AG04449 (cell line): ENCODE data around the gene GABRG2.

Experiments
- CTCF ChIA-PET: fragments of 350-600 bp; formaldehyde crosslinking; extraction: SDS; loops from one replicate; lab custom pipeline; 2021; ENCODE audit warnings: antibody characterized with exemption; lab: Yijun Ruan, JAX
- POLR2A ChIA-PET: fragments of 400-600, 350-600 bp; formaldehyde crosslinking; extraction: SDS; loops from one replicate; lab custom pipeline; 2020; ENCODE audit warnings: antibody characterized with exemption, inconsistent platforms; lab: Yijun Ruan, JAX
- DNase-seq: peaks from one replicate; pipeline ENCODE4 v3.0.0-alpha.2; 2010; ENCODE audit warnings: low read depth, low spot score
- H3K4me3 ChIP-seq: 2 replicates; pipeline ENCODE4 v1.5.1; 2011; ENCODE audit warnings: low read depth, mild to moderate bottlenecking, control low read depth, low read length
- CTCF ChIP-seq: IDR thresholded peaks from one replicate; pipeline ENCODE4 v1.5.1; 2011; ENCODE audit warnings: mild to moderate bottlenecking, moderate library complexity, low read length, control low read depth, inconsistent platforms; ENCODE audit not compliant: insufficient read depth; ENCODE audit errors: missing control alignments

The GABRG2 gene

DNA sequence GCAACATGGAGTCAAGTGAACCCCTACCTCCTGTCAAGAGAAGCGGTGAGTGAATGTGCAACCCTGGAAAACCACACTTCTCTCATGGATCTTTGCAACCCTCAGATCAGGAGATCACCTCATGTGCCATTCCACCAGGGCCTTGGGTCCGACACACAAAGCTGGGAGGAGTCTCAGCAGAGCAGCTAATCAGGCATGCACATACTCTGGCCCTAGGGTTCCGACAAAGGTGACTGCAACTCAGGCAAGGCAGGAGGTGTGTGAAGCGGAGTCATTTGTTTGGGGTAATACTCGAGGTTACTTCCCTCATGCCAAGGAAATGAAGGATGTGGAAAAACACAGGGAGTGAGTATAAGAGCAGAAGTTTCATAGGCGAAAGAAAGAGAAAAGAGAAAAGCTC, 96.1 kb downstream of the GABRG2 start:
- DNase-seq, result no peak
- ChIA-PET CTCF (no interaction called here), POLR2A (no interaction called here)
- H3K4me3 ChIP-seq, result no peak overlapping the region
- TF ChIP-seq CTCF, result no peak

DNA sequence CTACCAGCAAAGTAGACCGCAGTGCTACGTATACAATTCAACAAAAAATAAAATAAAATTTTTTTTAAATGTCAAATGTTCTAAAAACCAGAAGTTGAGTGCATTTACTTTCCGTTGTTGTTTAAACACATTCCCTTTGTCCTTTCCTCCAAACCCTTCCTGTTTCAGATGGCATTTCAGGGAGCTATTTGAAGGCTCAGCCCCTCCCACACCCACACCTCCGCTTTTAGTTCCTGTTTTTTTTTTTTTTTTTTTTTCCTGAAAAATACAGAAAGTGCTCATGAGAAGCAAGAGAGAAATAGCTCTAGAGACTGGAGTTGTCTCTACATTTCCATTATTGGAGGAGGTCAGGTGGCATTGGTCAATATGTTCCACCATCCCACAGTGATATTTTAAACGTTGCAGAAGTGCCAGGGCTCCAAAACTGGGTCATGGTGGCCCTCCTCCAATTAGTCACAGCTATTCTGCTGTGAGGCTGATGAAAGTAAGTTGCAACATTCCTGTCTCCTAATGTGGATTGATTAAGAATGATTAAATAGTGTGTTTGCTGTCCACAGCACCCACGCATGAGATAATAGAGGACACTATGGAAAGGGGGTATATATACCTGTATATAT, 106.9 kb downstream of the GABRG2 start:
- POLR2A ChIA-PET, result no interaction called here
- no peak for TF ChIP-seq CTCF
- CTCF ChIA-PET, result no interaction called here
- H3K4me3 ChIP-seq, result no peak overlapping the region
- DNase-seq, result no peak

- H3K4me3 ChIP-seq, result no peak overlapping the region
- DNase-seq, result no peak
- ChIA-PET POLR2A (no interaction called here), CTCF (no interaction called here)
- no peak for TF ChIP-seq CTCF
Observed at GRCh38 chr5:162187371-162187770, 119.8 kb downstream of the GABRG2 start.

- H3K4me3 ChIP-seq, result no peak overlapping the region
- no peak for DNase-seq
- no peak for TF ChIP-seq CTCF
- POLR2A ChIA-PET, result no interaction called here
- CTCF ChIA-PET, result no interaction called here
Observed at GRCh38 chr5:162189719-162190118, 122.1 kb downstream of the GABRG2 start.

GRCh38 chr5:162193012-162193411, 125.4 kb downstream of the GABRG2 start:
- ChIA-PET CTCF (no interaction called here), POLR2A (no interaction called here)
- DNase-seq, result no peak
- no peak for TF ChIP-seq CTCF
- H3K4me3 ChIP-seq, result no peak overlapping the region

DNA sequence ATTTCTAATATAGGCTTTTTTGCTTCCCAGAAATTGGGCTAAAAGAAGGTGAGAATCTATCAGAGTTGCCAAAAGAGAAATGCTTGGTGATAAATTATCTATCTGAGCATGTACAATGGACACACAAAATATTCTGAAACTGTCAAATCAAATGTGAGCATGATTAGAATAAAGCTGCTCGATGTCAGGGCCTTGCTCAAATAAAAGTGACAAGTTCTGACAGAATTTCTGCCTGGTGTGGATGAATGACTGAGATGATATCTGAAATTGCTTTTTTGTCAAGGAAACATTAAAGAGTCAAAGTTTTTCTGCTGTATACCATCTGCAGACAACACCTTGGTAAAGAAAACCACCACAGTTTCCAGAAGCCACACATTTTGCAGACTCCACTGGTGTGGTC, 128.8 kb downstream of the GABRG2 start:
- ChIA-PET CTCF (no interaction called here), POLR2A (no interaction called here)
- H3K4me3 ChIP-seq, result no peak overlapping the region
- no peak for TF ChIP-seq CTCF
- DNase-seq, result no peak
